ENCODE results near the gene TKT. TPM values are rescaled to one million over a fixed set of nuclear protein-coding genes. Genes with fewer than 3 reads are reported as not detected.

Gene TKT
- total RNA-seq, 1 experiment from 2014 or later = 634 TPM

DNA sequence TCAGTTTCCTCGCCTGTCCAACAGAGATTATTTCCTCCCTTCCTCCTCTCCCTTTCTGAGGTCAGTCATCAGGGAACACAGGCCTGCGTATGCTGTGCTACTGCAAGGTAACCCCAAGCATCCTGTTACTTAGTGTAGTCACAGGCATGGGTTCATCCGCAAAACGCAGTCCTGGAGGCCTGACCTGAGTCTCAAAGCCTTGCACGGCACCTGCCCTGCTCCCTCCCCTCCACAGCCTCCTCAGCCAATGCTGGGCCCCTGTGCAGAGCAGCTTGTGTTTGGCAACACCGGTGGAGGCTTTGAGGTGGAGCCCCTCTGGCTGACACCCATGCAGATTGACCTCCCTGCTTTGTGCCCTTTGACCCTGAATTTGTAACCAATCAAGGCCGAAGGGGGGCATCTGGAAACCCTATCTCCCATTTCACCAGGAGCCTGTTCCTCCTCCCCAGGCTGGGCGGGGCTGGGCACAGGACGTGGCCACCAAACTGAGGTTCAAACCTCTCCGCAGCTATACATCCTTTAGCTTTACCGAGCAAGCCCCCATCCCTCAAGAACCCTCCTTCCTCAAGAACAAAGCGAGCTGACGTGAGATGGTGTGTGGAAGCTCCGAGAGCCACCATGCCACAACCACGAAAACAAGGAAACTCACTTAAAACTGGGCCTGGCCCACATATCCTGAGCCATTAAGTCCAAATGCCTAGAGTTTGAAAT, 21.5 kb downstream of the TKT start:
- H3K79me2 ChIP-seq (ENCODE audit: insufficient read depth, low read length) = peaks cover 67% of the 10 kb centered on the region
- H2AFZ ChIP-seq (ENCODE audit: low read depth, low read length, poor library complexity, severe bottlenecking) = no peak overlapping the region
- intact Hi-C loops (cut with micrococcal nuclease) = no loop called here
- peaks cover 38 to 78% of the 10 kb centered on the region in 2 experiments; a peak in 3 of 4 replicates for H3K36me3 ChIP-seq (ENCODE audit: control insufficient read depth in 1 of 2, insufficient read depth in 2 of 2, low read length in 2 of 2)
- H3K4me3 ChIP-seq (replicated peaks in 1 of 2; ENCODE audit: low read depth in 1 of 2, low read length in 2 of 2) = no peak overlapping the region
- no peak overlapping the region for H3K4me2 ChIP-seq (ENCODE audit: low read length)
- DNase-seq (ENCODE audit: low read depth, low spot score) (no peak), ATAC-seq (no peak)
- BruUV-seq (replicated peaks) = no TSS peak
- CTCF ChIA-PET = no interaction called here
- no peaks in the 10 kb centered on the region for H3K9me2 ChIP-seq (ENCODE audit: insufficient read depth)
- peak overlapping the region; percentile 31; the same call in 1 of the 2 replicates for H3K27ac ChIP-seq (ENCODE audit: low read depth, low read length)
- POLR2A ChIA-PET = no interaction called here
- no peaks in the 10 kb centered on the region for H3K27me3 ChIP-seq (ENCODE audit: insufficient read depth, low read length)
- H4K20me1 ChIP-seq (ENCODE audit: insufficient read depth) = no peaks in the 10 kb centered on the region
- no peak overlapping the region for H3K9ac ChIP-seq (ENCODE audit: low read length)
- RAD21 ChIA-PET (ENCODE audit: low non-redundant PET in 1 of 2, low total read pairs in 2 of 2, uncharacterized antibody in 2 of 2, unreplicated experiment in 2 of 2) = no interaction called here
- TF ChIP-seq POLR2A (IDR thresholded peaks at IDR 0.05; ENCODE audit: borderline replicate concordance, extremely low read depth, insufficient read depth, insufficient read length) (no peak), SIN3A (IDR thresholded peaks at IDR 0.05; ENCODE audit: low read depth) (no peak), EZH2 (IDR thresholded peaks at IDR 0.05) (no peak), SP1 (IDR thresholded peaks at IDR 0.05; ENCODE audit: low read depth) (no peak), CEBPB (IDR thresholded peaks at IDR 0.05; ENCODE audit: low read depth) (no peak), ZFX (IDR thresholded peaks at IDR 0.05) (no peak), ZNF274 (IDR thresholded peaks at IDR 0.05; ENCODE audit: low read depth, low read length) (no peak), SRF (IDR thresholded peaks at IDR 0.05; ENCODE audit: low read depth) (no peak), RAD21 (IDR thresholded peaks at IDR 0.05; ENCODE audit: low read depth) (no peak), EZH2phosphoT487 (IDR thresholded peaks at IDR 0.05; ENCODE audit: borderline replicate concordance) (no peak), ELF1 (IDR thresholded peaks at IDR 0.05; ENCODE audit: borderline replicate concordance, low read depth) (no peak), EGR1 (IDR thresholded peaks at IDR 0.05; ENCODE audit: low read depth) (no peak), YY1 (IDR thresholded peaks at IDR 0.05; ENCODE audit: extremely low read depth, insufficient replicate concordance, low read depth, low read length) (no peak)
- TF ChIP-seq, protein P1, sequence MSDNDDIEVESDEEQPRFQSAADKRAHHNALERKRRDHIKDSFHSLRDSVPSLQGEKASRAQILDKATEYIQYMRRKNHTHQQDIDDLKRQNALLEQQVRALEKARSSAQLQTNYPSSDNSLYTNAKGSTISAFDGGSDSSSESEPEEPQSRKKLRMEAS (IDR thresholded peaks at IDR 0.05) = no peak
- TF ChIP-seq, protein P2, sequence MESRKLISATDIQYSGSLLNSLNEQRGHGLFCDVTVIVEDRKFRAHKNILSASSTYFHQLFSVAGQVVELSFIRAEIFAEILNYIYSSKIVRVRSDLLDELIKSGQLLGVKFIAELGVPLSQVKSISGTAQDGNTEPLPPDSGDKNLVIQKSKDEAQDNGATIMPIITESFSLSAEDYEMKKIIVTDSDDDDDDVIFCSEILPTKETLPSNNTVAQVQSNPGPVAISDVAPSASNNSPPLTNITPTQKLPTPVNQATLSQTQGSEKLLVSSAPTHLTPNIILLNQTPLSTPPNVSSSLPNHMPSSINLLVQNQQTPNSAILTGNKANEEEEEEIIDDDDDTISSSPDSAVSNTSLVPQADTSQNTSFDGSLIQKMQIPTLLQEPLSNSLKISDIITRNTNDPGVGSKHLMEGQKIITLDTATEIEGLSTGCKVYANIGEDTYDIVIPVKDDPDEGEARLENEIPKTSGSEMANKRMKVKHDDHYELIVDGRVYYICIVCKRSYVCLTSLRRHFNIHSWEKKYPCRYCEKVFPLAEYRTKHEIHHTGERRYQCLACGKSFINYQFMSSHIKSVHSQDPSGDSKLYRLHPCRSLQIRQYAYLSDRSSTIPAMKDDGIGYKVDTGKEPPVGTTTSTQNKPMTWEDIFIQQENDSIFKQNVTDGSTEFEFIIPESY (IDR thresholded peaks at IDR 0.05; ENCODE audit: extremely low read depth, insufficient replicate concordance, low read length) = no peak
- TF ChIP-seq, protein P3, sequence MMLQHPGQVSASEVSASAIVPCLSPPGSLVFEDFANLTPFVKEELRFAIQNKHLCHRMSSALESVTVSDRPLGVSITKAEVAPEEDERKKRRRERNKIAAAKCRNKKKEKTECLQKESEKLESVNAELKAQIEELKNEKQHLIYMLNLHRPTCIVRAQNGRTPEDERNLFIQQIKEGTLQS (IDR thresholded peaks at IDR 0.05) = no peak
- peaks cover 35 to 40% of the 10 kb centered on the region in 2 experiments for H3K4me1 ChIP-seq (ENCODE audit: control insufficient read depth in 1 of 2, insufficient read depth in 2 of 2, low read length in 2 of 2)
- H3K9me3 ChIP-seq (ENCODE audit: control insufficient read depth in 1 of 2, insufficient read depth in 1 of 2, low read depth in 1 of 2, low read length in 2 of 2) = no peaks in the 10 kb centered on the region

Measured in HCT116 (cell line).